ENCODE data around the gene FADS2.

Gene FADS2

GRCh38 chr11:61779666-61780525, 48.2 kb upstream of the FADS2 start:
- Histone ChIP-seq H3K27me3 (ENCODE audit: insufficient read depth, poor library complexity, severe bottlenecking) (no peaks in the 10 kb centered on the region), H3K27ac (replicated peaks) (no peak overlapping the region), H3K4me3 (replicated peaks; ENCODE audit: insufficient read depth, low read length) (no peak overlapping the region)
- TF ChIP-seq SPI1 (IDR thresholded peaks at IDR 0.05; ENCODE audit: borderline replicate concordance, low read depth) (no peak), GABPA (IDR thresholded peaks at IDR 0.05; ENCODE audit: low read depth) (no peak), POLR2AphosphoS5 (IDR thresholded peaks at IDR 0.05; ENCODE audit: low read depth) (no peak), REST (IDR thresholded peaks at IDR 0.05; ENCODE audit: insufficient replicate concordance, low read depth) (no peak)
- TF ChIP-seq, protein P1, sequence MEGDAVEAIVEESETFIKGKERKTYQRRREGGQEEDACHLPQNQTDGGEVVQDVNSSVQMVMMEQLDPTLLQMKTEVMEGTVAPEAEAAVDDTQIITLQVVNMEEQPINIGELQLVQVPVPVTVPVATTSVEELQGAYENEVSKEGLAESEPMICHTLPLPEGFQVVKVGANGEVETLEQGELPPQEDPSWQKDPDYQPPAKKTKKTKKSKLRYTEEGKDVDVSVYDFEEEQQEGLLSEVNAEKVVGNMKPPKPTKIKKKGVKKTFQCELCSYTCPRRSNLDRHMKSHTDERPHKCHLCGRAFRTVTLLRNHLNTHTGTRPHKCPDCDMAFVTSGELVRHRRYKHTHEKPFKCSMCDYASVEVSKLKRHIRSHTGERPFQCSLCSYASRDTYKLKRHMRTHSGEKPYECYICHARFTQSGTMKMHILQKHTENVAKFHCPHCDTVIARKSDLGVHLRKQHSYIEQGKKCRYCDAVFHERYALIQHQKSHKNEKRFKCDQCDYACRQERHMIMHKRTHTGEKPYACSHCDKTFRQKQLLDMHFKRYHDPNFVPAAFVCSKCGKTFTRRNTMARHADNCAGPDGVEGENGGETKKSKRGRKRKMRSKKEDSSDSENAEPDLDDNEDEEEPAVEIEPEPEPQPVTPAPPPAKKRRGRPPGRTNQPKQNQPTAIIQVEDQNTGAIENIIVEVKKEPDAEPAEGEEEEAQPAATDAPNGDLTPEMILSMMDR (IDR thresholded peaks at IDR 0.05; ENCODE audit: insufficient read depth, low read length): no peak
- DNase-seq (ENCODE audit: low read depth in 1 of 2, low spot score in 1 of 2): no peak

DNA sequence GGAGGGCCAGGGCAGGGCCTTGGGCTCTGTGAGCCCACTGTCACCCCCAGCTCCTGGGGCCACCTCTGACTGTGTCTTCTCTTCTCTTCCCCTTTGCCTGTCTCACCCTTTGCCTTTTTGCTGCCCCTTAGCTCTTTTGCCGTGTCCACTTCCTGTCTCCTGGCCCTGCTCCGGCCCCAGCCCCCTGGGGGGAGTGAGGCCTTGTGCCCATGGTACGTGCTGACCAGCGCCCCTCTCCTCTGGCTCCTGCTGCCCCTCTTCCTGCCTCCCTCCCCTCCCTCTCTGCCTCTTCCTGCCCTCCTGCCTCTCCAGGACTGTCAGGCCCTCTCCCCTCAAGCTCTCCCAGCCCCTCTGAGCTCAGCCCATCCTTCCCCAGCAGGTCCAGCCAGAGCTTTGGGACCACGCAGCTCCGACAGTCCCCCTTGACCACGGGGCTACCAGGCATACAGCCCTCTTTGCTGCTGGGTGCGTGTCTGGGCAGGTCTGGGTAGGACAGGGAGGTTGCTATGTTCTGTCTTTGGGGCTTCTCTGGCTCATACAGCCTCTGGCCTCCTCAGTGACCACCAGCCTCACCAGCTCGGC, 47.4 kb upstream of the FADS2 start:
- TF ChIP-seq, protein P1 (IDR thresholded peaks at IDR 0.05; ENCODE audit: insufficient read depth, low read length): no peak
- TF ChIP-seq GABPA (IDR thresholded peaks at IDR 0.05; ENCODE audit: low read depth): no peak
- TF ChIP-seq POLR2AphosphoS5 (IDR thresholded peaks at IDR 0.05; ENCODE audit: low read depth): no peak
- TF ChIP-seq SPI1 (IDR thresholded peaks at IDR 0.05; ENCODE audit: borderline replicate concordance, low read depth): no peak
- TF ChIP-seq REST (IDR thresholded peaks at IDR 0.05; ENCODE audit: insufficient replicate concordance, low read depth): no peak
- H3K27ac ChIP-seq (replicated peaks): no peak overlapping the region

DNA sequence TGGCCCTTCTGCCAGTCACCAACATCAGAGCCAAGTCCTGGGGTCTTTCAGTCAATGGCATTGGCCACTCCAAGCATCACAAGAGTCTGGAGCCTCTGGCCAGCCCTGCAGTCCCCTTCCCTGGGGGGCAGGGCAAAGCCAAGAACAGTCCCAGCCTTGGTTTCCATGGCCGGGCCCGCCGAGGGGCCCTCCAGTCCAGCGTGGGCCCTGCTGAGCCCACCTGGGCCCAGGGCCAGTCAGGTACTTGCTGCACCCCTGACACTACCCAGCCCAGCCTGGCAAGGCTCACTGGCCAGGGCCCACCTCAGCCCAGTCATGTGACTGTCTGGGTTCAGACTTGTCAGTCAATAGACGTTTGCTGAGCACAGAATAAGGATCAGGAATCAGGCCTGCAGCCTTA, 46.5 kb upstream of the FADS2 start:
- no peak for DNase-seq (ENCODE audit: low read depth in 1 of 2, low spot score in 1 of 2)
- no peak overlapping the region for H3K4me3 ChIP-seq (replicated peaks; ENCODE audit: insufficient read depth, low read length)
- no peak overlapping the region for H3K27ac ChIP-seq (replicated peaks)
- TF ChIP-seq, protein P1 (IDR thresholded peaks at IDR 0.05; ENCODE audit: insufficient read depth, low read length): no peak
- TF ChIP-seq GABPA (IDR thresholded peaks at IDR 0.05; ENCODE audit: low read depth) (no peak), SPI1 (IDR thresholded peaks at IDR 0.05; ENCODE audit: borderline replicate concordance, low read depth) (no peak), REST (IDR thresholded peaks at IDR 0.05; ENCODE audit: insufficient replicate concordance, low read depth) (no peak), POLR2AphosphoS5 (IDR thresholded peaks at IDR 0.05; ENCODE audit: low read depth) (no peak)
- H3K27me3 ChIP-seq (ENCODE audit: insufficient read depth, poor library complexity, severe bottlenecking): no peaks in the 10 kb centered on the region

More for the DNA sequence above, 47.4 kb upstream of the FADS2 start:
- no peak for DNase-seq (ENCODE audit: low read depth in 1 of 2, low spot score in 1 of 2)
- Histone ChIP-seq H3K27me3 (ENCODE audit: insufficient read depth, poor library complexity, severe bottlenecking) (no peaks in the 10 kb centered on the region), H3K4me3 (replicated peaks; ENCODE audit: insufficient read depth, low read length) (no peak overlapping the region)
